GM18526 (cell line): ENCODE results near the gene IPMK.

Experiments used
- POLR2A ChIP-seq: IDR thresholded peaks from 3 replicates; pipeline ENCODE4 v1.6.1; 2011; ENCODE audit not compliant: insufficient read length; ENCODE audit errors: extremely low read depth

Gene IPMK

DNA sequence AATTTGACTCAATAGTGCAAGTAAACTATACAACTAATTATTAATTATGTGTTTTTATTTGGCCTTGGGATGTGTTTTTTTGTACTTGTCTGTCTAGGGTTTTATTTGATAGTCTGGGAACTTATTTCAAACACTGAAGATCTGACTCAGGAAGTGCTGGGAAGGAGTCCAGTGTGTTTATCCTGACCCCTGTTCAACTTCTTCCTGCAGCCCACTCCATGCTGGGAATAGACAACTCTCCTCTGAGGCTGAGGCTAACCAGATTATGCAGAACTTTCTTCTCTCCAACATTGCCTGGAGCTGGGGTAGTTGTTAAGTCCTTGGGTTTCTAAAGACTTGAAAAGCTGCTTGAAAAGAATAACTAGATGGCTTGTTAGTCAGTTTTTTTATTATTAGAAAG is 8.2 kb upstream of the IPMK start:
- TF ChIP-seq POLR2A, result no peak

DNA sequence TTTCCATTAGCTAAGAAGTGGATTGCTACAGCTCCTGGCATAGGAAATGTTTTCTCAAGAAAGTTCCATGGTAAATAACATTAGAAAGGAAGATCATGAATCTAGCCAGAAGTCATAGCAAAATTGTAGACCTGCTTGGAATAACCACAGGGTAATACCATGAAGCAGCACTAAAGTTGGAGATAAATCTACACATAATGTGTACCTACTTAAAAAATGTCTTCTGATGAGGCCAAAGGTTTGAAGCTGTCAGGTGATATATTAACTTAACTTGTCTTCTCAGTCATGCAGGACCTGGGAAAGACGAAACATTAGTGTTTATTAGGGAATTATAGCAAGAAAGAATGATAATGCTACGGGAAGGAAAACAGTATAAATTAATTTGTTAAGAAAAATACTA is 7.6 kb upstream of the IPMK start:
- TF ChIP-seq POLR2A, result no peak

DNA sequence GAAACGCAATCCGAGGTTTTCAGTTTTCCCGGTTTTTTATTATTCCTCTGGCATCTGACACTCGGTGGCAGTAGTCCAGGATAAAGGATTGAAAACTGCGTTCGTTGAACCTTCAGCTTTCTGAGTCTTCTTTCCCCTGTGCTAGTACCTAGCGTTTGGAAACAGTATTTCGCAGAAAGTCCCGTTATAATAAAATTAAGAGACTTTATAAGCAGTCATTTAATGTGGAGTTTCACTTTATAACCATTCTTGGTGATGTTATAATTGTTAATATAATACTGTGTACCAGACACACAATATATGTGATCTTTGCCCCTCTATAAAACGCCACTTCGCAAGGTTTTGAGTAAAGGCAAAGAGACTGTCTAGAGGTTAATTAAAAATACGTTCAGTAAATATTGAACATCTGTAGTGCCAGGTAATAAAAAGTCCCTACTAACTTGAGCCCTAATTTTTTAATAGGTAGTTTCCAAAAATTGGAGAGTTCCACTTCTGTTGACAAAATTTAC is 2.1 kb upstream of the IPMK start:
- no peak for TF ChIP-seq POLR2A

DNA sequence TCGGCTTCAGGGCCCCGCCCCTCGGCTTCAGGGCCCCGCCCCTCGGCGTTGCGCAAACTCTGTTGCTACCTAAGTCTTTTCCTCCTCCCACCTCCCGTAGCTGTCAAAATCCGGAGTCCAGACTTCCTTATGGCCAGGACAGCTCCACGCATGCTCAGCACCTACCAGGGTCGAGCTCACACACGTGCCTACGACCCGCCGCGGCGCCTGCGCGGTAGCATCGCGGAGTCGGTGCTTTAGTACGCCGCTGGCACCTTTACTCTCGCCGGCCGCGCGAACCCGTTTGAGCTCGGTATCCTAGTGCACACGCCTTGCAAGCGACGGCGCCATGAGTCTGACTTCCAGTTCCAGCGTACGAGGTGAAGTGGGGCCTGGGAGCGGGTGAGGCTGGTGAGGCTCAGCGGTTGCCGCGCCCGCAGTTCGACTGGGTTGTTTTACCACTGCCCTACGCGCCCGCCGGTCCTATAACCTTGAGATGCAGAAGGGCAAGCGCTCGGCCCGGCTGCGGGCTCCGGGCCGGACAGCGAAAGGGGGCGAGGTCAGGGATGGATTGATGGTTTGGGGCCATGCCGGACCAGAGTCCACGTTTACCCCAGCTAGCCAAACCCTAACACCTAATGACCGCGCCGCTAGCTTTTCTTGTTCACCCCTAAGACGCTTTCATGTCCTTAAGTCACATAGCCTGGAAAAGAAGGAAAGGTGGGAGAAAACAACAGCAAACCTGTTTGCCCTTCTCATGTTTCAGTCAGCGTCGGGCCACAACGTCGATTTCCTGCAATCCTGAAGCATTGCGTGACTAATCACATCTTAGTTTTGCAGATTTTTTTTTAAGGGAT is 1.5 kb upstream of the IPMK start, which contains the start of gene CISD1:
Gene CISD1, plus strand, starts transcription at position 217 of the 836 bp plus-strand sequence. Its CDS starts 112 bp downstream, at position 329.
- peak; percentile 82 for TF ChIP-seq POLR2A

DNA sequence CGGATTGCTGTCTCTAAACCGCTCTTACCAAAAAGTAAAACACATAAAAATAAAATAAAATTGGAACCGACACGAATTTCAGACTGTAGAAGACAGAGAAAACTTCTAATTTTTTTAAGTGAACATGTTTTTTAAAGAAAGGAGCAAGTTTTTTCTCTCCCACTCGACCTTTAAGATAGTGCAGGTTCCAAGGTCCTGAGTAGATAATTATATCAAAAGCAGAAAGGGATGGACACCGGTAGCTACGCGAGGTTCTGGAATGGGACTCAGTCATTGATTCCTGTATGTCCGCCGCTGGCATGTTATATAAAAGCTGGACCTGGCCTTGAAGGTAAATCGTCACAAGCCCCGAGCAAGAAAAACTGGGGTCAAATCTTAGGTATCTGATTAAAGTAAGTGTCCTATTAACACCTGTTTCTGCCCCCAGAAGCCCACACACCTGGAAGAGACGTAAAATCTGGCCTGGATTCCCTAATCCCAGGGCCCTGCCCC is 806 bp upstream of the IPMK start:
- no peak for TF ChIP-seq POLR2A

DNA sequence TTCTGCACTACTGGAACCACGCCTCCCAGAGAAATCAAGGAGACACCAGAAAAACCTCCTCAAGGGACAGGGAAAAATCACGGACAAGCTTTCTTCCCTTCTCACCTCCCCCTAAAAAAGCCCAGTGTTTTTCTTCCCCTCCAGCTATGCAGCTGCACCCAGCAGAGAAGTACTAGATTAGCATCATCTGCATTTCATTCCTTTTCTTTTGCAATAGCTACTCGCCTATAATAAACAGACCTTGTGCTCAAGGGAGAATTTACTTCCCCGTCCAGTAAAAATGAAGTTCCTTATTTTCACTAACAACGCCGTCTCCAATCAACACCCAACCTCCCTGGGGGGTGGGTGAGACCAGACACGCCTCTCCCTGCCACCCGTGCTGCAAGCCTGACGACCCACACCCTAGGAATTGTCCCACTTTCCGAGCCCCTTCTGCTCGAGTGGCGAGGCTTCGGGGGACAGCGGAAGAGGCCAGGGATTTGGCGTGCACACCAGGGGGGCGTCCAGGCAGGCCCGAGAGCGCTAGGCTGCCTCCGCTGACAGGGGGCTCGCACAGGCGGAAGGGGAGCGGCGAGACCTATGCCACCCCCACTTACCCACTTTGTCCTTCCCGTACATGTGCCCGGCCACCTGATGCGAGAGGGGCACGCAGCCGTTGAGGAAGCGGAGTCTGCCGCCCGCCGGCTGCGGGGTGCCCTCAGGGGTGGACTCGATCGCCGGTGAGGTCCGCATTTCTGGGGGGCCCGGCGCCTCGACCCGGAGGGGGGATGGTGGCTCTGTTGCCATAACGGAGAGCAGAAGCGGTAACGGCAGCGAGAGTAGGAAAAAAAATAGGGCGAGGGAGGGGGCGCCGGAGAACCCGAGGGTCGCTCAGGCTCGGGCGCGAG is 625 bp downstream of the IPMK start:
- no peak for TF ChIP-seq POLR2A

DNA sequence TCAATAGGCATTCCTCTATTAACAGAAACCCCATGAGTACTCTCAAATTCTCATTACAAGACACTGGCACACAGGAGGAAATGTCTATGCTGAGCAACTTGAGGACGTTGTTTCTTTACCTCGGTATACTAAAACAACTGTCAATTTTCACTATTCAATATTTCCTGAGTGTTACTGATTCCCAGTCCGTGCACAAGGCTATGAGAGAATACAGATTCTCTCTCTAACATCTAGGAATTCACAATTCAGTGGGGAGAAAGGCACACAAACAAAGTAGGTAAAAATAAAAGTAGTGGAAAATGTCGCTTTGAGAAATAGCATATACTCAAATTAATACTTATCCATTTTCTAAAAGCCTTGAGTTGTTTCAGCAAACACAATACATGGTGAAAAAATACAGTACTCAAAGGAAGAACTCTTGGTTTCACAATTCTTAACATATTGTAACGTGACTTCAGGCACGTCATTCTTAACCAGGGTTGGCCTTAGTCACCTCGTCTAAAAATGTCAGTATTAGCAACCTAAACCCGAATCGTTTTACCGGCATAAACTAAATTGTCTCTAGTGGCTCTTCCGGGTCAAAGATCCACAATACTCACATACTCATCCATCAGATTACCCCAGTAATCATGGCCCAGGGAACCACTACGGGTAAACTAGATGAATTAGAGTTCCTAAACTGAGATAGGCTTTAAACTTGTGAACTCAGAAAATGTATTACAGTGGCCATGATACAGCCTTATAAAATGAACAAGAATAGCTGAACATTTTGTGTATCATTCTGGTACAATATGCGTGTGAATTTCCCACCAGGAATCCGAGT is 1.5 kb downstream of the IPMK start:
- no peak for TF ChIP-seq POLR2A

DNA sequence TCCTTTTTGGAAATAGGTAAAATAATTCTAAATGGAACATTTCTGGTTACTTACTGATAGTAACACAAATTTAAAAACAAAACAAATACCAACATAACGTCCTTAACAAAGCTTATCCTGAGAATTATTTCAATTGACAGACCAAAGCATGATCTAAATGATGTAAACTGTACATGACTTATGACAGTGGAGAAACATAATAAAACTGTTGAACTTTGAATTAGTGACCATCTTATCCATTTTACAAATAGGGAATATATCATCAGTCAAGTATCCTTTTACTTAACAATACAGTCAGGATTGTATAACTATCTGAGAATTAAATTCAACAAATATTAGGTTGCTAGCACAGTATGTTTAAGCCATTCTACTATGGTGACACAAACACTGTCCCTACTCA is 2.4 kb downstream of the IPMK start:
- no peak for TF ChIP-seq POLR2A

DNA sequence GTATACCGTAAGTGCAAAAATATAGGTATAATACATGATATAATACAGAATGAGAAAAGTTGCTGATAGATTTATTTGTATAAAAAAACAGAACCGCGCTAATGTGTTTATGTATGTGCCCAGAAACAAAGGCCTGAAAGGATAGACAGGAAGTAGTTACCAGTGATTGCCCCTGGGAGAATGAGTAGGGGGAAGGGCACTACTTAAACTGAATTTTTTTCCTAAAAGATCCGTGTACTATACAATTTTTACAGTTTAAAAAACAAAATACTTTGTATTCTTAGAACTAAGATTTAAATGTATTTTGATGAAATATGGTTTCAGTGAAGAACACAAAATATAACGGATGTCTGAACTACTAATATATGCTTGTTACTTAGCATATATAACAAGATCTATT is 2.9 kb downstream of the IPMK start:
- TF ChIP-seq POLR2A, result no peak

DNA sequence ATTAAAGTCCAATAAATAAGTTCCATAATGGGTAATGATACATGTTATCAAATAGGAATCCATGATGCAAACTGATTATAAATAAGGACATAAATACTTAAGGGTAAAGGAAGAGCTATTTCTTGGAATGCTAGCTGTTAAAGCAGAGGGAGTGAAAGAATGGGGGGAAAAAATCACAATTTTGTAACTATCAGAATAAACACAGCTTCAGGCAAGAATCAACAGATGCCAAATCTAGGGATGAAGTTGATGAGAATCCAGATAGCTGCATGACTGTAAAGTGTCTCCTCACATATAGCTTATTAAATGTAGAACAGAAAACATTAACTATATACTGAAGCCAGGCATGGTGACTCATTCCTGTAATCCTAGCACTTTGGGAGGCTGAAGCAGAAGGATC is 4.9 kb downstream of the IPMK start:
- no peak for TF ChIP-seq POLR2A

DNA sequence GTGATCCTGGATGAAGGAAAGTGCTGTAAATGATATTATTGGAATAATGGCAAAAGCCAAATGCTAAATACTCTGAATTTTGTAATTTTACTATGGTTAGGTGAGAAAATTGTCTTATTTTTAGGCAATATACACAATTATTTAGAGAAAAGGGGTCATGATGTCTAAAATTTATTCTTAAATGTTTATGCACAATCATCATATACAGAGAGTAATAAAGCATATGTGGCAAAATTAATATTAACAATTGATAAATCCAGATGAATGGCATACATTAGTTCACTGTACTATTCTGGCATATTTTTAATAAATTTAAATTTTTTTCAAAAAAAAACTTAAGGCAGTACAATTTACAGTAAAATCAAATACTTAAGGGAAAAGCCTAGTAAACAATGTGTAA is 7.4 kb downstream of the IPMK start:
- TF ChIP-seq POLR2A, result no peak

DNA sequence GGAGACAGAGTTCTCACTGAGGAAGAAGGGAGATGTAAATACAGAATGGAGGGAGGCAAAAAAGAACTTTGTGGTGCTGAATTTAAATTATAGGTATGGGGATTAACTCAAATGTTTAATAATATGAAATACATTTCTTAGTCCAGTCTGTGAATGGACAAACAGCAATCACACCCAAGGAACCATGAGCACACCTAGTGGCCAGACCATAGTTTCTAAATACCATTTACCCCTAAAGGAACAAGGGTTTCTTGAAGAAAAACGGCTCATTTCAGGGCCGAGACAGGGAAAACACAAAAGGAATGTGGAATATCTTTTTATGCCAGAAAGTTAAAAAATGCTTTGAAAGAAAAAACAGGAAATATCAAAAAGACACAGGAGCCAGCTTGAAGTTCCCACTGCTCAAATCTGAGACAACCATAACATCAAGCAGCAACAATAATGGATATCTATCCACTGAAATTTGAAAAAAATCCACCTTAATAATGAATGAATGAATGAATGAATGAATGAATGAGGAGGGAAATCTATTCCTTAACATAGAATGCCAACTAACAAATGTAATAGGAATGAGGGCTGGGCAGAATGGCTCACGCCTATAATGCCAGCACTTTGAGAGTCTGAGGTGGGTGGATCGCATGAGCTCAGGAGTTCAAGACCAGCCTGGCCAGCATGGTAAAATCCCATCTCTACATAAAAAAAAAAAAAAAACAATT is 8.6 kb downstream of the IPMK start:
- TF ChIP-seq POLR2A, result no peak

DNA sequence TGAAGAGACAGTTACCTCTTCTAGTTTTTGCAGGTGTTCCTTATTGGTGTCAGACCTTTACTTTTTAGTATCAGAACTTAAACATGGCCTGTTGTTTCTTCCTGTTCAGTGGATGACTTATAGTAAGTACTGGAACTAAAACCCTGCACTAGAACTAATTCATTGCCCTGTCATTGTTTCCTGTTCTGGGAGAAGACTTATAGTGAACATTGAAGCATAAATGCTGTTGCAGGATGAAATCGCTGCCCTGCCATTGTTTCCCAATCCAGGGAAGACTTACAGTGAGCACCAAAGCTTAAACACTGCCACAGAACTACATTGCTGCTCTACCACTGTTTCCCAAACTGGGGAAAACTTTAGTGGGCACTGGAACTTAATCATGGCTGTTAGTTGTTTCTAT is 13.1 kb downstream of the IPMK start:
- TF ChIP-seq POLR2A, result no peak

DNA sequence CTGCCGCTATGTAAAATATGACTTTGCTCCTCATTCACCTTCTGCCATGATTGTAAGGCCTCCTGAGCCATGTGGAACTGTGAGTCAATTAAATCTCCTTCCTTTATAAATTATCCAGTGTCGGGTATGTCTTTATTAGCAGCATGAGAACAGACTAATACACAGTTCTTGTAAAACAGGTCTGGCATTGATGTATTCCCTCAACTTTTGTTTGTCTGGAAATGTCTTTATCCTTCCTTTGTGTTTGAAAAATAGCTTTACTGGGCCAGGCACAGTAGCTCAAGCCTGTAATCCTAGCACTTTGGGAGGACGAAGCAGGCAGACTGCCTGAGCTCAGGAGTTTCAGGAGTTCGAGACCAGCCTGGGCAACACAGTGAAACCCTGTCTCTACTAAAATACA is 14.5 kb downstream of the IPMK start:
- no peak for TF ChIP-seq POLR2A
